ENCODE data around the gene BNC1.

BNC1 gene, protein sequence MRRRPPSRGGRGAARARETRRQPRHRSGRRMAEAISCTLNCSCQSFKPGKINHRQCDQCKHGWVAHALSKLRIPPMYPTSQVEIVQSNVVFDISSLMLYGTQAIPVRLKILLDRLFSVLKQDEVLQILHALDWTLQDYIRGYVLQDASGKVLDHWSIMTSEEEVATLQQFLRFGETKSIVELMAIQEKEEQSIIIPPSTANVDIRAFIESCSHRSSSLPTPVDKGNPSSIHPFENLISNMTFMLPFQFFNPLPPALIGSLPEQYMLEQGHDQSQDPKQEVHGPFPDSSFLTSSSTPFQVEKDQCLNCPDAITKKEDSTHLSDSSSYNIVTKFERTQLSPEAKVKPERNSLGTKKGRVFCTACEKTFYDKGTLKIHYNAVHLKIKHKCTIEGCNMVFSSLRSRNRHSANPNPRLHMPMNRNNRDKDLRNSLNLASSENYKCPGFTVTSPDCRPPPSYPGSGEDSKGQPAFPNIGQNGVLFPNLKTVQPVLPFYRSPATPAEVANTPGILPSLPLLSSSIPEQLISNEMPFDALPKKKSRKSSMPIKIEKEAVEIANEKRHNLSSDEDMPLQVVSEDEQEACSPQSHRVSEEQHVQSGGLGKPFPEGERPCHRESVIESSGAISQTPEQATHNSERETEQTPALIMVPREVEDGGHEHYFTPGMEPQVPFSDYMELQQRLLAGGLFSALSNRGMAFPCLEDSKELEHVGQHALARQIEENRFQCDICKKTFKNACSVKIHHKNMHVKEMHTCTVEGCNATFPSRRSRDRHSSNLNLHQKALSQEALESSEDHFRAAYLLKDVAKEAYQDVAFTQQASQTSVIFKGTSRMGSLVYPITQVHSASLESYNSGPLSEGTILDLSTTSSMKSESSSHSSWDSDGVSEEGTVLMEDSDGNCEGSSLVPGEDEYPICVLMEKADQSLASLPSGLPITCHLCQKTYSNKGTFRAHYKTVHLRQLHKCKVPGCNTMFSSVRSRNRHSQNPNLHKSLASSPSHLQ

DNA sequence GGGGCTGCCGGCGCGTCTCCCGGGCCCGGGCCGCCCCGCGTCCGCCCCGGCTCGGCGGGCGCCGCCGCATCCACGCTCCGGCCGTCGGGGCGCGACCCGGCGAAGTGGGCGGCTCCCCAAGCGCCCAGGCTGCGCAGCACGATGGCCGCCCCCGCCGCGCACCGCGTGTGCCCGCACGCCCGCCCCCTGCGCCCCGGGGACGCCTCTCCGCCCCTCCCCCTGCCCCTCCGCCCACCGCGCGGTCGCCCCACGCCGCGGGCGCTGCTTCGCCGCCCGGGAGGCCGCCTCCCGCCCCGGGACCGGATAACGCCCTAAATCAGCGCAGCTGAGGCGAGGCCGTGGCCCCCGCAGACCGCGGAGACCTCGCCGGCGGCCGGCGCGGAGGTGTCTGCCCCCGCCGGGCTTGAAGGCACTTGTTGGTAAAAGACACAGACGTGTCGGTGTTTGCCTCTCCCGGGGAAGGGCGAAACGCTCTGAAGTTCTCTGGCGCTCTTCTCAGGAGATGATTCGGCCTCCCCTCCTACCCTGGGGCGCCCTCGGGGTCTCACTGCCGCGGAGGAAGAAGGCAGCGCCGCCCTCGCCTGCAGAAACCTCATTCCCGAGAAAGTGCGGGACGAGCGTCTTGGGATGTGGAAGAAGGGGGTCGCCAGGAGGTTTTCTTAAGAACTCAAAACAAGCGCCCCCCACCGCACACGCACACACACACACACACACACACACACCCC lies at the start of gene BNC1:
TSS of gene BNC1 (minus strand) at position 106 of the 725 bp plus-strand sequence. CDS start at position 70, 36 bp downstream.
- DNase-seq, result no peak

- no peak for DNase-seq
Measured at GRCh38 chr15:83327041-83327440, 42.6 kb upstream of the BNC1 start.

DNA sequence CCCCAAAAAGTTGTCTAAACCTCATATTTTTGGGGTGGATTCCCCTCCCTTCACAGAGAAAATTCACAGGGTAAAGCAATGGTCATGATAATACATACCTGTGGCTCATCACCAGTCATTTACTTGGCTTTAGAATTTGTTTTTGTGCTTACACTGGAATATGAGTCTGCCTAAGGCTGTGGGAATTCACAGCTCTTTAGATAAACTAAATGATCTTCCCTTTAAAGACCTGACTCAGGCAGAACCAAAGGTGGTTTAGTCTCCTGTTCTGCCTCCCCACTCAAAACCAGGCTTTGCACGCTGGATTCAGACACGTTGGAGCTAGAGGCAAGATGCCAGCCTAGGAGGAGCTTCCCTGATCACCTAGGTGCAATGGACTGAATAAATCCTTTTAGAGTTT lies 40.3 kb upstream of the BNC1 start:
- no peak for DNase-seq

- DNase-seq, result no peak
Measured at GRCh38 chr15:83323296-83323711, 38.8 kb upstream of the BNC1 start.

GRCh38 chr15:83322691-83323090 lies 38.2 kb upstream of the BNC1 start:
- DNase-seq, result no peak

DNA sequence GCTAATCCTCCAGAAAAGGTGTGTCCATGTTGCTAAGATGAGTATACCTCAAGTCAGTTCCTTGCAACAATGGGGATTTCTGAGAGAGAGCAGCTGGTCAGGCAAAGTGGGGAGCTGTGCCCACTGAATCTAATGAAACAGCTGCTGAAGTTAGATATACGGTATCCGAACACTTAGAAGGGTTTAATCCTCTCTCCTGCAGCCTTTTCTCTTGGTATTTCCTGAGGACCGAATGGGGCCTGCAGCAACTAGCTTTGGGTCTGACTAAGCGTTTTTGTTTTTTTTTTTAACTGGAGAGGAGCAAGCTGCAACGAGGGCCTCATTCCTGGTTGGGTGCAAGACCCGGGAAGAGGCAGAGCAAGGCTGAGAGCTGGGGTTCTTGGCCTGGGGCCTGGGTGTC lies 37.6 kb upstream of the BNC1 start:
- DNase-seq, result no peak

GRCh38 chr15:83320844-83321243 lies 36.4 kb upstream of the BNC1 start:
- no peak for DNase-seq

DNA sequence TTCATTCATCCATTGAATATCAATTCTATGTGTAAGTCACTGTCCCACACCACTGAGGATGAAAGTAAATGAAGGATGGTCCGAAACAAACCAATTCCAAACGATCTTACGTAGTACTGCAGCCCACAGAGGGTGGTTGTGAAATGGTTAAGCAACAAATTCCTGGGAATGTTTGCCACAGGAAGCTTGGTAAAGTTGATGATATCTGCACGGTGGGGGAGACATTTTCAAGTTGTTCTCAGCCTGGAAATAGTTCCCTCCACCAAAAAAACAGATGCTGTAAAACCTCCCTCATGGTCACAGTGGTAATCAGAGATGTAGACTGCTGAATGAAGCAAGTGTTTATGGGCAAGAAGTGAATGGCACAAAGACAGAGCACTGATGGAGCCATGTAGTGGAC lies 35.9 kb upstream of the BNC1 start:
- DNase-seq, result no peak

- DNase-seq, result no peak
Measured at GRCh38 chr15:83319771-83320170, 35.3 kb upstream of the BNC1 start.

GRCh38 chr15:83318861-83319415 lies 34.5 kb upstream of the BNC1 start:
- no peak for DNase-seq

- DNase-seq, result no peak
Measured at GRCh38 chr15:83318036-83318435, 33.6 kb upstream of the BNC1 start.

GRCh38 chr15:83312071-83312470 lies 27.6 kb upstream of the BNC1 start:
- no peak for DNase-seq

GRCh38 chr15:83310521-83311456 lies 26.3 kb upstream of the BNC1 start:
- DNase-seq, result no peak

- no peak for DNase-seq
Measured at GRCh38 chr15:83308671-83309070, 24.2 kb upstream of the BNC1 start.

GRCh38 chr15:83306561-83306960 lies 22.1 kb upstream of the BNC1 start:
- DNase-seq, result no peak

- no peak for DNase-seq
Measured at GRCh38 chr15:83305704-83306291, 21.3 kb upstream of the BNC1 start.

GRCh38 chr15:83304861-83305703 lies 20.6 kb upstream of the BNC1 start:
- no peak for DNase-seq

DNA sequence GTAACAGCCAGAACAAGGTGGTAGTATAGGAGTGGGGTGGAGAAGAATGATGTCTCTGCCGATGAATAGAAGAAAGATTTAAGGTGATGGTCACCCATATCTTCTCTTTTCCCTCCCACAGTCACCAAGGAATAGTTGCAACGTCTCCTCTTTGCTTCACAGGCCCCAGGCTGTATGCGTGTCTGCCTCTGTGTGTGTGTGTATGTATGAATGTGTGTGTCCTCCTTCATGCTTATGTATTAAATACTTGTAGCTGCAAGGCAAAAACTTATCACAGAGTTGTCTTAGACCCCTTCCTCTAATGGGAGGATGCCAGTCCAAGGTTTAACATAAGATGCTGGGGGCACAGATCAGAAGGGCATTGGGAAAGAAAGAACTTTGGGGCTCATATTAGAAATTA lies 19.1 kb upstream of the BNC1 start:
- DNase-seq, result no peak

GRCh38 chr15:83300826-83301225 lies 16.4 kb upstream of the BNC1 start:
- no peak for DNase-seq

DNA sequence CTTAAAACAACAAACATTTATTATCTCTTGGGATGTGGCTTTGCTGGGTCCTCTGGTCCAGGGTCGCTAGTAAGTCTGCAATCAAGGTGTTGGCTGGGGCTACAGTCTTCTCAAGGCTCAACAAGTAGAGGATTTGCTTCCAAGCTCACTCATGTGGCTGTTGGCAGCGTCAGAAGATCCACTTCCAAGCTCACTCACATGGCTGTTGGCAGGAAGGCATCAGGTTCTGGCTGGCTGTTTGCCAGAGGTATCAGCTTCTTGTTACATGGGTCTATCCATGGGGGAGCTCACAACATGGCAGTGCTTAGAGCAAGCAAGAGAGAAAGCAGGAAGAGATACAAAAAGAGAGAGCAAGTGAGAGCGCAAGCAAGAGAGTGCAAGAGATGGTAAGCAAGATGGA lies 15.0 kb upstream of the BNC1 start:
- no peak for DNase-seq

Data from cerebellar nuclear complex (tissue), 1 donor.